NCI-H526 (cell line): Measurements from ENCODE around the gene CELA3B.
"Not testable (repeated sequence)": the region's sequence is repeated elsewhere in the genome, so short reads cannot be mapped to it uniquely, and the experiment has no call there.

Experiments
- DNase-seq, 2 experiments: peaks; one replicate each; lab custom pipeline; 2025; lab: John Stamatoyannopoulos, UW

Gene CELA3B

DNA sequence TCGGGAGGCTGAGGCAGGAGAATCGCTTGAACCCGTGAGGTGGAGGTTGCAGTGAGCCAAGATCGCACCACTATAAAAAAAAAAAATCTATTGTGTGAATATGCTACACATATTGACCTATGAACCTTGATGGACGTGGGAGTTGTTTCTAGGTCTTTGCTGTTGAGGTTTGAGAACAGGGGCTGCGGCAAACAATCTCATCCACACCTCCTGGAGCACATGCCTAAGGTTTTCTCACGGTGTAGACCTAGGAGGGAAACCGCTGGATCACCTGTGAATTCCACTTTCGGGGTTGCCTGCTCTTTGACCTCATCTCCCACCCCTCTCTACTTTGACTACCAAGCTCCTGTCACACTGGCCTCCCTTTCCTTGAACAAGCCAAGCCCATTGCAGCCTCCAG, 1.5 kb upstream of the CELA3B start:
- not testable (repeated sequence) for DNase-seq

DNA sequence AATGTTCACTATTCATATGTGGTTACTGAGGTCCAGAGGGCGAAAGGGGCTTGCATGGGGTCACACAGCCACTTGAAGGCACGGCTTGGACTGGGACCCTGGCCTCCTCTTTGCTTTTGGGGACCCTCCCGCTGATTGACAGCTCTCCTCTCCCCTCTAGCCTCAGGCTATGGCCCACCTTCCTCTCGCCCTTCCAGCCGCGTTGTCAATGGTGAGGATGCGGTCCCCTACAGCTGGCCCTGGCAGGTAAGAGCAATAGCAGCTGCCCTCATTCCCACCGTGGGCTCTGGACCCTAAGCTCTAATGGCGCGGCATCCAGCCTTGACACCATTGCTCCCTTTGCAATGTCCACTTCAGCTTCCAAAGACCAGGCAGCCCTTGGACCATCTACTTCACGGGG, 1.4 kb downstream of the CELA3B start:
- not testable (repeated sequence) for DNase-seq

DNA sequence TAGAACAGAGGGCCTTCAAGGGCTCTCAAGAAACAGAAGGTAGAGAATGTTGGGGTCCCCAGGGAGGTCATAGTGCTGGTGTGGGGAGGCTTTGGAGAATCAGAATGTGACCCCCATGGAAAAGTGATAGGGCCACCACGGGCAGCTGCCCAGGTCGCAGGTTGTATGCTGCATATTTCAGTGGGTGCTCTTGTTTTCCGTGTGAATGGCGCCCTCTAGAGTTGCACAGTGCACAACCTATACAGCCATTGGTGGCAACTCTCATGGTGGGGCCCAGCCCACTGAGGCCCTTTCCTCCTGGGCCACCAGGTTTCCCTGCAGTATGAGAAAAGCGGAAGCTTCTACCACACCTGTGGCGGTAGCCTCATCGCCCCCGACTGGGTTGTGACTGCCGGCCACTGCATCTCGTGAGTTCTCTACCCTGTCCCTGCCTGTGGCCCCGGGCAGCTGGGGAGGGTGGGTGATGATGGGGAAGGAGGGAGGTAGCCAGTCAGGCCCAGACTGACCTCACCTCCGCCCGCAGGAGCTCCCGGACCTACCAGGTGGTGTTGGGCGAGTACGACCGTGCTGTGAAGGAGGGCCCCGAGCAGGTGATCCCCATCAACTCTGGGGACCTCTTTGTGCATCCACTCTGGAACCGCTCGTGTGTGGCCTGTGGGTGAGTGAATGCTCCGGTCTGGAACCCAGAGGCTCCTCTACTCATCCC, 3.8 kb downstream of the CELA3B start:
- peak in 1 of 2 experiments; percentile 27 for DNase-seq

DNA sequence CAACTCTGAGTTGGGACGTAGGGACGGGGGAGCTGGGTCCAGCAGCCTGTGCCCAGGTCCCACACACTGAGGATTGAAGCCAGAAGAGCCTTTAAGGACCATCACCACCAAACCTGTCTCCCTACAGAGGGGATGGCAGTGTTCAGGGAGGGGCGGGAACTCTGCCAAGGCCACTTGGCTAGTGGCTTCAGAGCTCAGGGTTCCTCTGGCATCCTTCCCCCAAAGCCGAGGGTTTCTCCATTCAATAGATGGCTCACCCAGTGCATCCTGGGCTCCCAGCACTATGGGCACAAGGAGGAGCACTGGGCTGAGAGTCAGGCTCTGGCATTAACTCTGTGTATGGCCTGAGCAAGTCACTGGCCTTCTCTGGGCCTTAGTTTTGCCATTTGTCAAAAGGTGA, 4.4 kb downstream of the CELA3B start:
- DNase-seq: not testable (repeated sequence)

DNA sequence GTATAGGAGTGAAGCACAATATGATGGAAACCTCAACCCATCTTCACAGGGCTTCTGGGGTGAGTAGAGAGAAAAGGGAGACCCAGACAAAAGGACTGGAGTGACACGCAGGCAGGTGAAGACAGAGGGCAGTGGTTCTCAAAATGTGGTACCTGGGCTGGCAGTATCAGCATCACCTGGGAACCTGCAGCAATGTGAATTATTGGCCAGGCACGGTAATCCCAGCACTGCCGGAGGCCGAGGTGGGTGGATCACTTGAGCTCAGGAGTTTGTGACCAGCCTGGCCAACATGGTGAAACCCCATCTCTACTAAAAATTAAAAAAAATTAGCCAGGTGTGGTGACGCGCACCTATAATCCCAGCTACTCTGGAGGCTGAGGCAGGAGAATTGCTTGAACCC, 5.3 kb downstream of the CELA3B start:
- DNase-seq: not testable (repeated sequence)

DNA sequence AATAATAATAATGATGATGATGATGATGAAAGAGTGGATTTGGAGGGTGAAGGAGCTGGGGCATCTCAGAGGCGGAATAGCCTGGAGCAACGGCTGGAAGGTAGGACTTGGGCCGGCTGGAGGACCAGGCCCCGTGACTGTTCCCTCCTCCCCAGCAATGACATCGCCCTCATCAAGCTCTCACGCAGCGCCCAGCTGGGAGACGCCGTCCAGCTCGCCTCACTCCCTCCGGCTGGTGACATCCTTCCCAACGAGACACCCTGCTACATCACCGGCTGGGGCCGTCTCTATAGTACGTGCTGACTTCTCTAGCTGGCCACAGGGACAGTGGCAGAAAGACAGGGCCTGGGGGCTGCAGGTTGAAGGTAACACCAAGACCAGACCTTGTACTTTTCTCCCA, 6.7 kb downstream of the CELA3B start:
- DNase-seq: not testable (repeated sequence)

DNA sequence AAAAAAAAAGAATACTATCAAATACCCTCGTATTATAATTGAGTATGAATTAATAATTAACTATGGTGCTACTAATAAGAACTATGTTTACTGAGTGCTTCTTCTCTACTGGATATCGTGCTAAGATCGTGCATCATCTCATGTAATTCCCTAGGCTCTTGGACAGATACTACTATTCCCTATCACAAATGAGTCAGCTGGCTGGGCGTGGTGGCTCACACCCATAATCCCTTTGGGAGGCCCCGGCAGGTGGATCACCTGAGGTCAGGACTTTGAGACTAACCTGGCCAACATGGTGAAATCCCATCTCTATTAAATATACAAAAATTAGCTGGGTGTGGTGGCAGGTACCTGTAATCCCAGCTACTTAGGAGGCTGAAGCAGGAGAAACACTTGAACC, 9.1 kb downstream of the CELA3B start:
- not testable (repeated sequence) for DNase-seq

DNA sequence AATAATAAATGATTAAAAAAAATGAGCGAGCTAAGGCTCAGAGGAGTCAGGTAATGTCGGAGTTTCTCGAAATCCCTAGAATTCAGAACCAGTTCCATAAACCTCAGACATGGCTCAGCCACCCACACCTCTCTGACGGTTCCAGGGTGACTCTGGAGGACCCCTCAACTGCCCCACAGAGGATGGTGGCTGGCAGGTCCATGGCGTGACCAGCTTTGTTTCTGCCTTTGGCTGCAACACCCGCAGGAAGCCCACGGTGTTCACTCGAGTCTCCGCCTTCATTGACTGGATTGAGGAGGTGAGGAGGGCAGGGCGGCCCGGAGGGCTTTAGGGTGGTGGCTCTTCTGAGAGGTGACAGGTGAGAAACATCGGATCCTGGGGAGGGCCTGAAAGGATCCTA, 9.6 kb downstream of the CELA3B start:
- DNase-seq: not testable (repeated sequence)

DNA sequence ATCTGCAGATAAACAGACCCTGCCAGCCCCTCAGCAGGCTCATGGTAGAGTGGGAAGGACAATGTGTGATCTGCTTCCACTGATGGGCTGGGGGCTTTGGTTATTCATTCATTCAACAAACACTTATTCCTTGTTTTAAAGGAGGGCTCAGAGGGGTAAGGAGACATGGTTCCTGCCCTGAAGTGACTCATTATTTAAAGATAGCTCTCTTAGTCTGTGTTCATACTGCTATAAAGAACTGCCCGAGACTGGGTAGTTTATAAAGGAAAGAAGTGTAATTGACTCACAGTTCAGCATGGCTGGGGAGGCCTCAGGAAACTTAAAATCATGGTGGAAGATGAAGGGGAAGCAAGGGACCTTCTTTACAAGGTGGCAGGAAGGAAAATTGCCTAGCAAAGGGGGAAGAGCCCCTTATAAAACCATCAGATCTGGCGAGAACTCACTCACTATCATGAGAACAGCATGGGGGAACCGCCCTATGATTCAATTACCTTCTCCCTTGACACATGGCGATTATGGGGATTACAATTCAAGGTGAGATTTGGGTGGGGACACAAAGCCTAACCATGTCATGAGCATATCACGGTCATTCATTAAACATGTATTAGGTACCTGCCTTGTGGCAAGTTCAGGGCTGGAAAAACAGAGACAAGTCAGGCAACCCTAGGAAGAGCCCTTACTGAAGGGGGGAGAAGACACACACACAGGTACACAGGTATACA, 13.0 kb downstream of the CELA3B start:
- not testable (repeated sequence) for DNase-seq

DNA sequence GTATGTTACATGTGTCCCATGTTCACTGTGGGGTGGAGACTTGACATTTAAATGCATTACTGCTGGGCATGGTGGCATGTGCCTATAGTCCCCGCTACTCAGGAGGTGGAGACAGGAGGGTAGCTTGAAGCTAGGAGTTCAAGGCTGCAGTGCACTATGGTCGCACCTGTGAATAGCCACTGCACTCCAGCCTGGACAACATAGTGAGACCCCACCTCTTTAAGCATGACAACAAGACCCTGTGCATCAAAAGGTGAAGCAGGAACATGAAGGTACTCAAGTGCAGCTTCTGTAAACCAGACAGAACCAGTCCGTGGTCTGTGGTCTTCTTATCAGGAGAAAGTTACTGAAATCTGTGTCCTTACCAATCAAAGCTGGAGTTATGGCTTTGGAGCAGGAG, 15.4 kb downstream of the CELA3B start:
- DNase-seq: not testable (repeated sequence)

DNA sequence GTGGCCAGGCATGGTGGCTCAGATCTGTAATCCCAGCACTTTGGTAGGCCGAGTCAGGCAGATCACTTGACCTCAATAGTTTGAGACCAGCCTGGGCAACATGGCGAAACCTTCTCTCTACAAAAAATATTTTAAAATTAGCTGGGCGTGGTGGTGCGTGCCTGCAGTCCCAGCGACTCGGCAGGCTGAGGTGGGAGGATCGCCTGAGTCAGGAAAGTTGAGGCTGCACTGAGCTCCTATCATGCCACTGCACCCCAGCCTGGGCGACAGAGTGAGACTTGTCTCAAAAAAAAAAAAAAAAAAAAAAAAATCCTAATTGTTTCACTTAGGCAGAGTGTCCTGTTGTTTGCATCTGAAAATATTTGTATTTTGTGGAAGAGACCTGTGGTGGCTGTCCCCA, 17.9 kb downstream of the CELA3B start:
- not testable (repeated sequence) for DNase-seq

DNA sequence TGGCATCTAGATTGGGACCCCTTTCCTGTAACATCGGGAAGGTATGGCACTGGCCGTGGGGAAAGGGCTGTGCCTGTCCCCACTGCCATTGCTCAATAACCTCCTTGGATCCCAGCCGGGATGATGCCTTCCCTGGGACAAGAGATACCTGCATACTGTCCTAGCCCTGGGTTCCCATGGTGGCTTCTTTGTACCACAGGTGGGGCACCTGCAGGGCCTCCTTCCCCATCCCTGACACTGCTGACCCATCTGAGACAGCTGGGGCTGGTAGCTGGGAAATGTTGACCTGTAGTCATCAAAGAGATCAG, 19.8 kb downstream of the CELA3B start:
- DNase-seq: not testable (repeated sequence)

DNA sequence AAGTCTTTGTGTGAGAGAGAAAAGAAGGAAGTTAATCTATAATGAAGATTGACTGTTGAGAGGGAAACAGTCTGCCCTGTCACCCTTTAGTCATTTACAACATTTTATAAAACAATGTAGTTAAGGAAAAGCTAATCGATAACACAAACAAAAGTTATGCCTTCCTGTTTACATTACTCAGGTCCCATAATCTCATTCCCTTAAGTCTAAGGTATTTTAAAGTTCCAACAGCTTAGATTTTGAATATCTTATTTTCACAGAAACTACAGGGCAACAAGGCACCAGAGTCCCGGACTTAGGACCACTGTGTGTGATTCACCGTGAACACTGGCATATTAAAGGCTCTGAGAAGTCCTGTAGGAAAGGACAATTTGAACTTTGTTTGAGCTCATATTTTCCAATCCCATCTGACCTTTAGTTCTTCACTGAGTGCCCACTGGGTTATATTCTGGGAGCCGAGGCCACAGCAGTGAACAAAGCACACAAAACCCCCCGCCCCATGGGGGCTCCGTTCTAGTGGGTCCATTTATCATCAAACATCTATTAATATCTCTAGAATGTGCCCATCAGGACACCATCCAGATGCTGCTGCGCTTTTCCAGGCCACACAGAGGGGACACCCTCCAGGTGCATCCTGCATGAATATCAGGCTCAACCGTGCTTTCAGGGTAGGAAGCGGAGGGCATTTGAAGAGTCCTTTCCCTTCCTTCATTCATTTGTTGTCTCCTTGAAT, 21.2 kb downstream of the CELA3B start:
- DNase-seq: not testable (repeated sequence)

DNA sequence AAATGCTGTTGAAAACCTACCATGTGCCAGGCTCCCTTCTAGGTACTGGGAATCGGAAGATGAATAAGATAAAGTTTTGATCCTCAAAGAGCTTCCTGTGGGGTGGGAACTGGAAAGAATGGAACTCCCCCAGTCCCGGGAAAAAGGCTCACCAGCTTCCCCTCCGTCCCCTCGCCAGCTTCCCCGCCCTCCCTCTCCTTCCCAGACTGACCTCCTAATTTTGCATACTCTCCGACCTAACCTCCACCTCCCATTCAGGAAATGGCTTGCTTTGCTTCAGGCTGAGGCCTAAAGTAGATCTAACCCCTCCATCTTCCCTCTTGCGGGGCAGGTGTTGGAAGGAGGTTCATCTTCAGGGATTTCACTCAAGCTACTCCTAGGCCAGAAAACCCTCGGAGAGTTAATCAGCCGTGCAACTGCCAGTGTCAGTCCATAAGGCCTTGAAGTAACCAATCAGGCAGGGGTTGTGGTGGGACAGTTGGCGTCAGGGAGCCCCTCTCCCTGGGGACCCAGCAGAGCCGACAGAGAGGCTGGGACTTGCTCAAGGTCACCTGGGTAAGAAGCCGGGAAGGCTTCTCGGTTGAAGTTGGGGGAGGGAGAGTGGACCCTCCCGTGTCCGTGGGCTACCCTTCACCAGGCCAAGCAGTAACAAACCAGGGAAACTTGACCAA, 21.9 kb downstream of the CELA3B start:
- DNase-seq: not testable (repeated sequence)

DNA sequence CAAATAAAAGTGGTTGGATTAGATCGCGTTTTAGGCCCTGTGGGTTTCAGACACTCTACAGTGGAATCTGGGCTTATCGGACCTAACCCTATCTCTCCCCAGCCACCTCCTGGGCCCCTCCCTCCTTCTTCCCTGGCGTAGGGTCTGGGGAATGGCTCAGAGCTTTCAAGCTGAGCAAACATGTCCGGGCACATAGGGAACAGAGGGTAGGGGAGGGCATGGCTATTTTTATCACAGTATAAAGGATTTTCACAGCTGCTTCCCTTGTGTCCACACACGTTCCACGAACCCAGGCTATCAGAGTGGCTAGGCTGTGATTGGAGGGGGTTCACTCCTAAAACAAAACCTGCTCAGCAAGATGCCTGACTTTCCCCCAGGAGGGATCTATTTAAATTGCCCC, 22.8 kb downstream of the CELA3B start:
- DNase-seq: peak in 1 of 2 experiments; percentile 26

DNA sequence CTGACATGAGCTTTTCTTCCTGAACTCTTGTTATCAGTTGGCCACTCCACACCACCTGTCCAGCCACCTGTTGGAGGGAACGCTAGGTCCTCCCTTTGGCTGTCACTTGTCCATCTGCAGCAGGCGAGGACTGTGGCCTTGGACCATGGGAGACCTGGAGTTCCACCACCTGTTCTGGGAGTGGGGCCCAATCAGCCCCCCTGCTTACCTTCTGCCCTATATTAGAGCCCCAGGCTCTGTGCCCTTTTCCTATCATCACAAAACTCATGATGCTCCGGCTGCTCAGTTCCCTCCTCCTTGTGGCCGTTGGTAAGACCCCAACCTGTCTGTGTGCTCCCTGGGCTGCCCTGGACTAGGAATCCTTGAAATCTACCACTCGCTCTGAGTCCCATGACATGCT, 24.6 kb downstream of the CELA3B start, which contains the start of gene CELA3A:
TSS of gene CELA3A (plus strand) at position 249 of the 400 bp plus-strand sequence. CDS start at position 267, 18 bp downstream.
- DNase-seq: no peak

DNA sequence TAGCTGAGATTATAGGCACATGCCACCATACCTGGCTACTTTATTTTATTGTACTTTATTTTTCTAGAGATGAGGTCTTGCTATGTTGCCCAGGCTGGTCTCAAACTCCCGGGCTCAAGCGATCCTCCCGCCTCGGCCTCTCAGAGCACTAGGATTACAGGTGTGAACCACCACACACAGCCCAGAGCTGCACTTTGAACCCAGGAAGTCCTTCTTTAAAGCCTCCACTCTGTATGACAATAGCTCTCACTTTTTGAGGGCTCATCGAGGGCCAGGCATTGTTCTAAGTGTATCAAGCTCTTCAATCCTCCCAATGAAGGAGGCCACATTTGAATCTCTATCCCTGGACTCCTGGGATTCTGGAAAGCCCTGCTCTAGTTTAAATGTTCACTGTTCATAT, 25.6 kb downstream of the CELA3B start:
- DNase-seq: not testable (repeated sequence)

DNA sequence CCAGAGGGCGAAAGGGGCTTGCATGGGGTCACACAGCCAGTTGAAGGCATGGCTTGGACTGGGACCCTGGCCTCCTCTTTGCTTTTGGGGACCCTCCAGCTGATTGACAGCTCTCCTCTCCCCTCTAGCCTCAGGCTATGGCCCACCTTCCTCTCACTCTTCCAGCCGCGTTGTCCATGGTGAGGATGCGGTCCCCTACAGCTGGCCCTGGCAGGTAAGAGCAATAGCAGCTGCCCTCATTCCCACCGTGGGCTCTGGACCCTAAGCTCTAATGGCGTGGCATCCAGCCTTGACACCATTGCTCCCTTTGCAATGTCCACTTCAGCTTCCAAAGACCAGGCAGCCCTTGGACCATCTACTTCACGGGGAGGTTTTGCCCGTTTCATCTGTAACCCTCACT, 26.1 kb downstream of the CELA3B start:
- not testable (repeated sequence) for DNase-seq

DNA sequence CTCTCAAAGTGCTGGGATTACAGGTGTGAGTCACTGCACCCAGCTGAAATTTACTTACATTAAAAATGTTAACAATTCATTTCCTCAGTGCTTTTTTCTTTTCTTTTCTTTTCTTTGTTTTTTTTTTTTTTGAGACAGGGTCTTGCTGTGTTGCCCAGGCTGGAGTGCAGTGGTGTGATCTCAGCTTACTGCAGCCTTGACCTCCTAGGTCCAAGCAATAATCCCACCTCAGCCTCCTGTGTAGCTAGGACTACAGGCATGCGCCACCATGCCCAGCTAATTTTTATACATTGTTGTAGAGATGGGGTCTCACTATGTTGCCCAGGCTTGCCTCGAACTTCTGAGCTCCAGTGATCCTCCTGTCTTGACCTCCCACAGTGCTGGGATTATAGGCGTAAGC, 27.1 kb downstream of the CELA3B start:
- DNase-seq: not testable (repeated sequence)

DNA sequence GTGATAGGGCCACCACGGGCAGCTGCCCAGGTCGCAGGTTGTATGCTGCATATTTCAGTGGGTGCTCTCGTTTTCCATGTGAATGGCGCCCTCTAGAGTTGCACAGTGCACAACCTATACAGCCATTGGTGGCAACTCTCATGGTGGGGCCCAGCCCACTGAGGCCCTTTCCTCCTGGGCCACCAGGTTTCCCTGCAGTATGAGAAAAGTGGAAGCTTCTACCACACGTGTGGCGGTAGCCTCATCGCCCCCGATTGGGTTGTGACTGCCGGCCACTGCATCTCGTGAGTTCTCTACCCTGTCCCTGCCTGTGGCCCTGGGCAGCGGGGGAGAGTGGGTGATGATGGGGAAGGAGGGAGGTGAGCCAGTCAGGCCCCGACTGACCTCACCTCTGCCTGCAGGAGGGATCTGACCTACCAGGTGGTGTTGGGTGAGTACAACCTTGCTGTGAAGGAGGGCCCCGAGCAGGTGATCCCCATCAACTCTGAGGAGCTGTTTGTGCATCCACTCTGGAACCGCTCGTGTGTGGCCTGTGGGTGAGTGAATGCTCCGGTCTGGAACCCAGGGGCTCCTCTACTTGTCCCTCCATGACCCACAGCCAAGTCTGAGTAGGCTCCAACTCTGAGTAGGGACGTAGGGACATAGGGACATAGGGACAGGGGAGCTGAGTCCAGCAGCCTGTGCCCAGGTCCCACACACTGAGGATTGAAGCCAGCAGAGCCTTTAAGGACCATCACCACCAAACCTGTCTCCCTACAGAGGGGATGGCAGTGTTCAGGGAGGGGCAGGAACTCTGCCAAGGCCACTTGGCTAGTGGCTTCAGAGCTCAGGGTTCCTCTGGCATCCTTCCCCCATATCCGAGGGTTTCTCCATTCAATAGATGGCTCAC, 28.7 kb downstream of the CELA3B start:
- peak in 1 of 2 experiments; percentile 28 for DNase-seq

DNA sequence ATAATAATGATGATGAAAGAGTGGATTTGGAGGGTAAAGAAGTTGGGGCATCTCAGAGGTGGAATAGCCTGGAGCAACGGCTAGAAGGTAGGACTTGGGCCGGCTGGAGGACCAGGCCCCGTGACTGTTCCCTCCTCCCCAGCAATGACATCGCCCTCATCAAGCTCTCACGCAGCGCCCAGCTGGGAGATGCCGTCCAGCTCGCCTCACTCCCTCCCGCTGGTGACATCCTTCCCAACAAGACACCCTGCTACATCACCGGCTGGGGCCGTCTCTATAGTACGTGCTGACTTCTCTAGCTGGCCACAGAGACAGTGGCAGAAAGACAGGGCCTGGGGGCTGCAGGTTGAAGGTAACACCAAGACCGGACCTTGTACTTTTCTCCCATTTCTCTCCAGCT, 29.9 kb downstream of the CELA3B start:
- not testable (repeated sequence) for DNase-seq
